Endothelial cell of umbilical vein (primary cell): Measurements from ENCODE around the gene PLXDC1.

ENCODE experiments used
- MAX ChIP-seq: IDR thresholded peaks from 2 replicates; pipeline ENCODE4 v1.6.1; 2011; ENCODE audit not compliant: insufficient read depth, insufficient read length
- TF ChIP-seq, protein P1 (sequence below), 2 donors: IDR thresholded peaks; 1 replicate in 1 of 2; 2 replicates in 1 of 2; pipeline ENCODE4 v1.5.1; 2011; ENCODE audit warnings: low read length in 2 of 2, mild to moderate bottlenecking in 2 of 2, moderate library complexity in 2 of 2, control low read depth in 1 of 2, inconsistent platforms in 1 of 2, low read depth in 1 of 2; ENCODE audit not compliant: insufficient read depth in 1 of 2; ENCODE audit errors: extremely low read depth in 1 of 2

GRCh38 chr17:39100530-39100929, 50.9 kb downstream of the PLXDC1 start:
- no peak for TF ChIP-seq MAX
- TF ChIP-seq, protein P1, sequence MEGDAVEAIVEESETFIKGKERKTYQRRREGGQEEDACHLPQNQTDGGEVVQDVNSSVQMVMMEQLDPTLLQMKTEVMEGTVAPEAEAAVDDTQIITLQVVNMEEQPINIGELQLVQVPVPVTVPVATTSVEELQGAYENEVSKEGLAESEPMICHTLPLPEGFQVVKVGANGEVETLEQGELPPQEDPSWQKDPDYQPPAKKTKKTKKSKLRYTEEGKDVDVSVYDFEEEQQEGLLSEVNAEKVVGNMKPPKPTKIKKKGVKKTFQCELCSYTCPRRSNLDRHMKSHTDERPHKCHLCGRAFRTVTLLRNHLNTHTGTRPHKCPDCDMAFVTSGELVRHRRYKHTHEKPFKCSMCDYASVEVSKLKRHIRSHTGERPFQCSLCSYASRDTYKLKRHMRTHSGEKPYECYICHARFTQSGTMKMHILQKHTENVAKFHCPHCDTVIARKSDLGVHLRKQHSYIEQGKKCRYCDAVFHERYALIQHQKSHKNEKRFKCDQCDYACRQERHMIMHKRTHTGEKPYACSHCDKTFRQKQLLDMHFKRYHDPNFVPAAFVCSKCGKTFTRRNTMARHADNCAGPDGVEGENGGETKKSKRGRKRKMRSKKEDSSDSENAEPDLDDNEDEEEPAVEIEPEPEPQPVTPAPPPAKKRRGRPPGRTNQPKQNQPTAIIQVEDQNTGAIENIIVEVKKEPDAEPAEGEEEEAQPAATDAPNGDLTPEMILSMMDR (IDR thresholded peaks at IDR 0.05; ENCODE audit: extremely low read depth in 1 of 2, insufficient read depth in 1 of 2, low read depth in 1 of 2, low read length in 2 of 2) = no peak
